Measurements from ENCODE around the gene ERMN.

Gene ERMN

DNA sequence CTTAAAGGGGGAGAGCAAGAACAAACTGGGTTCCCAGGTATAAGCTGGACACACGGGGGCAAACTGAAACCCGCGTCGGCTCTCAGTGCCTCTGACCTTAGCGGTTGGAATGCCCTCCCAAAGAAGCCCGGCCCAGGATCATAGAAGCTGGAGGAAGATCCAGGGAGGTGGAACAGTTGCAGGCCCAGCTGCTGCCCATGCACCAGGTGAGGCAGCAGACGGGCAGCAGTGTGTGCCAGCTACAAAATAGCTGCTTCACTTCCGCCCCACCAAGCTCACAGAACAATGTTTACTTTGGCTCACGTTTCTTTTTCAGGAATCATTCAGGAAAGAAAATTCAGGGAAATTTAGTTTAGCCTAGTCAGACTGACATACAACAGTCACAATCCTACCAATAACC is 3.9 kb upstream of the ERMN start:
- no peak for DNase-seq

DNA sequence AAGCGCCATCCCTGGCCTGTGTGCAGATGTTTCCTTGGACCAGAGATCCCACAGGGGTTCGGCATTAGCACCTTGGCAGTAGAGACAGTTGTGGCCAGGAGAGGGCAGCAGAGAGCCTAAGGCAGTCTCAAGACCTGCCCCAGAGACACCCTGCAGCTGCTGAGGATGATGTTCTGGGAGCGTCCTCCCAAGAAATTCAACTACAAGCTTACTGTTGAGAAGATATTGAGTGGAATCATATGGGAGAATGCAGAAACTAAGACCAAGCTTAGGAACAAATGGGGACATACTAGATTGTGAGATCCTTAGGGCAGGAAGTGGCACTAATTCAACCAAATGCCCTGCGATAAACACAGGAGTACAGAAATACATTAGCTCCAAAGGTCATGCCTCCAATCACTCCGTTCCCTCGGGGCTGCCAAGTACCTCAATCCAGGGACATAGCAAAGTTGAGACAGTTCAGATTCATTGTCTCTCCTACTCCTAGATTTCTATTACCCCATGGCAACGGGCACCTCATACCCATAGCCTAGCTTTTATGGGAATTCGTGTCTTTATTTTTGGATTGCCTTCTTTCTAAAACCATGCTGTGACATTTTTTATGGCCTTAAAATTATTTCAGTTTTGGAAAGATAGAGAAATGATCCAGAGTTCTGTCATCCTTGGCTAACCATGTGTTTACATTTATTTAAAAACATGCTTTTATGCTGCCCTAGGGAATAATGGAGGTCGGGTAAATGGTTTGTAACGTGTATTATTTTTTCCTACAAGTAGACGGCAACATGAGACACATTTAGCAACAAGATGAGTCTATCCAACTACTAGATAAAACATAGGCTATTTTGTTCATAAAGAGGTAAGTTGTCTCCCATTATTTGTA is 2.2 kb upstream of the ERMN start:
- peak; percentile 64 for DNase-seq

DNA sequence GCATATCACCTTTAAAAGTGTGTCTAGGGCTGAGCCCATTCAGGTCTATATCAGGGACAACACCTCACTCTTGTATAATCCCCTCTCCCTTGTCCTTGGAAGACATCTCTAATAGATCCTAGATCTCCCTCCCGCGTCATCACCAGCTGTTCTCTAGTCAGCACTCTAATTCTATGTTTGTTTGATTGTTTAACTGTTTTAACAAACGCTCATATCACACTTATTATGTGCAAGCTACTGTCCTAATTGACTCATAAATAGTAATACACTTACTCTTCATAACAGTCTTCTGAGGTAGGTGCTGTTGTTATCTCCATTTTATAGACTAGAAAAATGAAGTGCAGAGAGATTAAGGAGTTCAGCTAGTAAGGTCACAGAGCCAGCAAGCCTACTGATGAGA is 1.6 kb upstream of the ERMN start:
- DNase-seq = no peak

DNA sequence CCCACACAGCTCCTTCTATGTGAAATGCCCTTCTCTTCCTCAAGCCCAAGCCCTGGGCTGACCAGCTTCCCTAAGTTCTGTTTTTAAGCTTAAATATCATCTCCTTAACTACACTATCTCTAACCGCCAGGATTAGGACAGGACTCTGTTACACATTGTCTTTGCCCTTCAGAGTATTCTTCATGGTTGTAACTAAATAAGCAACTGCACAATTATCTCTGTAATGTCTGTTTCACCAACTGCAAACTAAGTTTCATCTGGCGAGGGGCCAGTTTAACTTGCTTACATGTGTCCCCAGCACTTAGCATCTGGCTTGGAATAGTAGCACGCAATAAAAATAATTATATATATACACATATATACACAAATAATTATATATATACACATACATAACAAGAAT is 1.1 kb upstream of the ERMN start:
- no peak for DNase-seq

DNA sequence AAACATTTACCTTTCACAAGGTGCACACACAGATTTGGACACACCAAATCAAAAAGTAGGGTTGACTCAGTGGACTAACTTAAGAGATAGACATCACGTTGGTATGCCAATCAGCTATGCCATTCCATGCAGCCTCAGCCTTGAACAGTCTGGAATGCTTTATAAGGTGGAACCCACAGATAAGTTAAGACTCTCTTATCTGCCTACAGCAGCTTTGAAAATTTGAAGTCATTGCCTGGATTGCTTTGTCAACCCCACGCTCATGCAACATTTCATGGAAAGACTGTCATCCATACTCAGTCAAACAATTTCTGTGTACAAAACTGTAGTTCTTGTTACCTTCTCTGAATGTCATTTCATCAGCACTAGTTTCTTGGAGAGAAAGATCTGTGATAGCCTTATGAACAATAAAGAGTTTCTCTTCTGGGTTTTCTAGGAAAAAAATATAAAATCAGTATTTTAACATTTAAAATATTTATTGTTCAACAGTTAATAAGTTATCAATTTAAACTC is 1.2 kb downstream of the ERMN start:
- no peak for DNase-seq

DNA sequence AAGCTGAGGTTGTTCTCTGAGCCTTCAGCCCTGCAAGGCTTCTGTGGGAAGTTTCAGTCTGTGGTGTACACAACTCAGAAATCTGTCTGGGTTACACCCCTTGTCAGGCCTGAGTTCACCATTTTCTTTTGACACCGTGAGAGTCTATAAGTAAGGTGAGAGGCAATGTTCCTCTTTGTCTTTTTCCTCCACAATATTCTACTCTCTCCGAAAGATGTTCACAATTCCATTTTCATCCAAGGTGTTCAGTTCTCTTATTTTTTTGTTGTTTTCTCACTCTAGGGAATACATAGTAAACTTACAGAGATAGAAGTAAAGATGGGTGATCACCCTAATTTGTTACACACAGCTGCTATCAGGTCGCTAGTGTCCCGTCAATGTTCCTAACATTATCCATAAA is 3.2 kb downstream of the ERMN start:
- DNase-seq = no peak

DNA sequence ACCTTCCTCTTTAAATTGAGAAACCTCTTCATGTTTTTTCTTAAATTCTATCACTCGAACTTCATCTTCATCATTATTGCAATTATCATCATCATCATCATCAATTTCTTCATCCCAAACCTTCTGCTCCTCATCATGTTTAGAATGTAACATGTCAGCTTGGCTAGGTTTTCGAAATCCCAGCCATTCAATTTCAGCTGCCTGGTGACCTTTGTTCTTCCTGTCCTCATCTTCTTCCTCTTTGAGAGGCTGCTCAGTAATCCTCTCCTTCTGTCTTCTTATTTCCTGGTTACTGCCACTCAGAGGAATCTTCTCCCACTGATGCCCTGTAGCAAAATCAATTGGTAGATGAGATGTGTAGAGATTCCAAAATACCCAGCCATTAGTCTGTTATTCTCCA is 4.2 kb downstream of the ERMN start:
- DNase-seq = no peak

DNA sequence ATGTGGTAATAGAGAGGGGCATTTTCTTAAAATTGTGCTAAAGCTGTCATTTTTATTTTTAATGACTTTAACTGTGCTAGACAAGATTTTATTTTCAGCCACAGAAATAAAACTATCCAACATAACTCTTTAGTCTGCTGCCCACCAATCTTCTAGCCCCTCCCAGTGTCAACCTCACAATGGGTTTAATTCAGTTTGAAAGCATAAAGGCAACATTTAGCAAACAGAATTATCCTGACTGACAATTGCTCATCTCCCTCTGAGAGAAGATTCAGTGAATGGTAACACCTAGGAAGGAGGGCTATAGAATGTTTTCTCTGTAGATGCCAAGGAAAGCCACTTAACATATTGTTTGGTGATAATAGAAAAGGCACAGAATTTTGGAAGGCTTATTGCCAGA is 5.2 kb downstream of the ERMN start:
- DNase-seq = no peak

DNA sequence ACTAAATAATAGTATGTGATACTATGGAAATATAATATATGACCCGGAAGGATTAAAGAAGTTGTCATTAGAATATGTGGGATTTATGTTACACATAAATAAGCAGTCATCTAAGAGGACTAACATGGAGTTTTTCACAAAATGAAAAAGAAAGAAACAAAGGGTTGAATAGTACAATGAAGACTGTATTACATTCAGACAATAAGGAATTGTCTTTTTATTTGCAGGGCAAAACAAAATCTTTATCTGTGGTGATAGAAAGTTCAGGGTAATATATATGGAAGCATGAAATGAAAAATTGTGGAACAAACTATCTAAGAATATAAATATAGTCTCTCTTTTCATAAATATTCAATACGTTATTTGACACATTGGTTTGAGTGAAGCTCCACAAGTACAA is 5.8 kb downstream of the ERMN start:
- DNase-seq = no peak

DNA sequence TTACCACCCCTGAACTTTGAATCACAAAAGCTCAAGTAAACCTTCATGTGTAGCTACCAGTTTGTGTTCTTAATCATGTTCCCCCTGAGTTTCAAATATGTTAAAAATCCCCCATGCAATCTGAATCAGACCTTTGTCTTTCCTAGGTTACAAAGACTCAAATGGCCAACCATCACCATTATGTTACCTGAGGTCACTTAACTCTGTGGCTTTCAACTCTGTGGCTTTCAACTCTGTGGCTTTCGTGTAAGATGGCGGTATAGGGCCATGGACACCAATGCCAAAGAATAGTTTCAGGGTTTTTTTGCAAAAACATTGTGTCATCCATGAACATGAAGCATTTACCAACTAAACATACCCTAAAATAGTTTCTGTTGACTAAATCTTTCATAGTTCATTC is 6.7 kb downstream of the ERMN start:
- no peak for DNase-seq

DNA sequence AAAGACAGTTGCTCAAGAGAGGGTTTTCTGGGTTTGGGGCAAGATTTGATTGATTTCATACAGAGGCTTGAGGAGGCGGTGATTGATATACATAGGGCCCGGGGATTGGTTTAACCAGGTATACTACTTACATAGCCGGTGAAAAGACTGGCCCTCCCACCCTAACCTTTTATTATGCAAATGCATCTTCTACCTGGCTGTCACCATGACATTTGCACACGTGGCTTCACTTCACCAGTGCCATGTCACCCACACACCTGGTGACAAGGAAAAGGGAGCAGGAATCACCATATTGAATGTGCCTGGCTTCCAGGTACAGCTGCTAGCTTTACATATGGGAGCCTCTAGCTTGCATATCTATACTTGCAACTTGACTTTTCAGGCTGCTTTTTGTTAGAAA is 9.7 kb downstream of the ERMN start:
- no peak for DNase-seq

DNA sequence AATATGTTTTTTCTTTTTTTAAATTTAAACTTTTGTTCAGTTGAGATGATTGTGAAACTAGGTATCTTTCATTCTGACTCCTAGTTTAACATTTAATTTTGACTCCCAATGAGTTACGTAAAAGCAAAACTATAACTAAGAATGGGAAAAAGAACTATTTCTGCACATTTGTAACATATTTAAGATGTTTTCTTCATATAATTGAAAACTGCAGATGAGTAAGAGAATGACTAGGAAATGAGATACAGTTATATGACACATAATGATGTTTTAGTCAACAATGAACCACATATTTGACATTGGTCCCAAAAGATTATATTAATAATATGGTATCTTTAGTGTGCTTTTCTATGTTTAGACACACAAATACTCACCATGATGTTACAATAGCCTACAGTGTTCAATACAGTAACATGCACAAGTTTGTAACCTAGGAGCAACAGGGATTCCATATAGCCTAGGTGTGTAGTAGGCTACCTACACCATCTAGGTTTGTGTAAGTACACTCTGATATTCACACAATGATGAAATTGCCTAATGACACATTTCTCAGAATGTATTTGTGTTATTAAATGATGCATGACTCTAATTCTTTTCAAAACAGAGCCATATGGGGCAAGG is 12.6 kb downstream of the ERMN start:
- no peak for DNase-seq

DNA sequence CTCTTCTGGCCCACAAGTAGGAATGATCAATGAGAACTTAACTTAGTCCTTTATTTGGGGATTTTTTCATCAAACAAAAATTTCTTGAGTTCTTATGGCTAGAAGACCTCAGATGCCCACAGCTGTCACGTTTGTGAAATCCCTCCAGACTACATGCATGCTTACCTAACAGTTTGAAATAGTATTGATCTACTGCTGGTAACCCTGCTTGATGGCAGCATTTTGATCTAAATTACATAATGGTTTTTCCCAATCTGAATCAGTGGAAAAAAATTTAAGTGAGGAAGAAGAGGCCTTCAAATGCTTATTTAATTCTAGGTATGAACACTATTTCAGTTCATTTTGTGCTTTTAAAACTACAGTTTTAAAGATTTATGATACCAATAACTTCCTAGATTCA is 13.9 kb downstream of the ERMN start:
- no peak for DNase-seq

DNA sequence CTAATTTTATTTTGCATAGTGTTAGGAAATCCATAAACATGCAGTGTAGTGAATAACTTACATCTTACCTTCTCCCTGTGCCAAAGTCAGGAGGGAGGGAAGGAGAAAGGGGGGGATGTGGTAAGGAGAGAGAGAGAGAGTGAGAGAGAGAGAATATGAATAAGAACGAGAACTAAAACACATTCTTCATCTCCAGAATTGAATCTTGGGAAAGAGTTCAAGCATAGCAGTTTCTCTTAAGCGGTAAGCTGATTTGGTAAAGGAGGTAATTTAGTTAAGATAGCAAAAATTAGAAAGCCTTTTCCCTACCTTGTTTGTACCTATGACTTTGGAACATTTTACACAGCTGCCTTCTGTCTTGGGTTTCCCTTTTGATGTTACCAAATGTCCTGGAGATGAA is 15.7 kb downstream of the ERMN start:
- DNase-seq = no peak

DNA sequence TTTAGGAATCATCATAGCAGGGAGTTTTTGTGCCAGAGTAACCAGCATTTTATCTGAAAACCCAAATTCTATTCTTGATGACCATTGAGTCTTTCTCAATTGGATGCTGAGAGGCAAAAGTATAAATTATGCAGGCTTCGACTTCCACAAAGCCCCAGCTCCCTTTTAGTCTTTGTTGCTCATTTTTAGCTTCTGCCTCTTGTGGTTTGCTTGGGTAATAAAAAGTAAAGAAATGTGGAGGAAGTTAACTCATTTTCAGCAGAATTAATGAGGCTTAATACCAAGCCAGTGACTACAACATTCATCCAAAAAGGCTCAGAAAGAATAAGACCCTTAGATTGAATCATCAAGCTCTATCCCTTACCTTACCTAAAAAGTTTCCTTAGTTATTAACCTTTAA is 18.6 kb downstream of the ERMN start:
- no peak for DNase-seq

DNA sequence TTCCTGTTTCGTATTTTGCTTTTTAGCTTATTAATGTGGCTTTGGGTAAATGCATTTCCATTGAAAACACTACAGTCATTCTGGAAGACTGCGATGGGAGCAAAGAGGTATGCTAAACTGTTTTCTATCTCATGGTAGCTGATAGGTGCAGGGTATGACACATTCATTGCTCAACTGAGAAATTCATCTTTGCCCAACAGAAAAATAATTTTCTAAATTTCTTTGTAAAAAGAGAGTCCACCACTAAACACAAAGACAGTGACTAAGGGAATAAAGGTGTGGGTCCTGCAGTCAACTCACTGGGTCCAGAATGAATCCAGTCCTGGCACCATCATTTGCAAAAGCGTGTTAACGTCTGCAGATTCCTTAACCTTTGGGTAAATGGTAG is 19.9 kb downstream of the ERMN start:
- DNase-seq = no peak

DNA sequence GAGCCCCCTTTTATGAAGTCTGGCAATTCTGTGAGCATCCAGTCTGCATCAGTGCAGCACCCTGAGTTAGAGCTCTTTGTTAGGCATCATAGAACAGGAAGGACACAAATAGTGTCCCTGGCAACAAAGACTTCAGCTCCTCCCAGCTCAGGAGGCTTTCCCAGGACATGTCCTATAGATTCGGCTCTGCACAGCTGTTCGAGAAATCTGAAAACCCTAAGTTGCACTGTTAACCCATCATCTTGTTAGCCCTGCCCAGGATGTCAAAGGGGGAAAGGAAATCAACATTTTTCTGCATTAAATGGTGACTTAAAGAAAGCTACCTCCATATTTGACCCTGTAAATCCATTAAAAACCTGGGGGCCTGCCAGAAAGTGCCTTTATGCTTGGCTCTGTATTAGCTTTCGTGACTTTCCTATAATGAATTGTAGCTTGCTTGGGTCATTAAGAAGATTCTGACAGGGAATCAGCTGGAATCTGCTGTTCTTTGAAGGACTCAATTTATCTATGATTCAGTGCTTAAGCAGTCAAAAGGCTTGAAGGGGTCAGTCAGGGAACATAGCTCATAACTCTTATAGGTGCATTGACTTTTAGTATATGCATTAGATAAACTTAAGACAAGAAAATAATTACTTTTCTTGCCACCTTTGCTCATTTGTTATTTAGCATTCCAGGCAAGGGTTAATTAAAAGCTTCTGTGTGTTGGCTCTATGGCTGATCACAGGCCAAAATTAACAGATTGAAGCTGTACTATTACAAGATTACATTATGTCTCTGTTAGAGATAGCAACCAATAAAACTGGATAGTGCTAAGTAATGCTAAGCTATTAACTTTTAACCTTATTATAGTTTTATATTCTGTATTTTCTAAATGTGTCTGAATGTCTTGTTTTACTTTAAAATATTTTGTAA is 20.6 kb downstream of the ERMN start:
- DNase-seq = no peak

DNA sequence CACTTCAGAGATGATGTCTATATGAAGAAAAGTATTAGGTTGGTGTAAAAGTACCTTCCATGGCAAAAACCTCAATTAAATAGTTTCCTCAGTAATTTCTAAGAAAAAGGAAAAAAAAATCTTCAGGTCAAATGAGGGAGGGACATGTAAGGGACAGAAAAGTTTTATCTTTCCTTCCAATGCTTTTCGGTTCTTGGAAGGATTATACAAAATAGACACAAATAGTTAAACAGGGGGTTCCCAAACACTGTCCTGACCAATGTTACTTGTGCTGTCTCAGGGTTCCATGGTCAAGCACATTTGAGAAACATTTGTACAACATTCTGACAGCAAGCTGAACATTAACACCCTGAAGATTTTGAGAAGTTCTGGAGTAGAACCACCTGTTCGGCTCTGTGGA is 22.0 kb downstream of the ERMN start:
- DNase-seq = no peak

DNA sequence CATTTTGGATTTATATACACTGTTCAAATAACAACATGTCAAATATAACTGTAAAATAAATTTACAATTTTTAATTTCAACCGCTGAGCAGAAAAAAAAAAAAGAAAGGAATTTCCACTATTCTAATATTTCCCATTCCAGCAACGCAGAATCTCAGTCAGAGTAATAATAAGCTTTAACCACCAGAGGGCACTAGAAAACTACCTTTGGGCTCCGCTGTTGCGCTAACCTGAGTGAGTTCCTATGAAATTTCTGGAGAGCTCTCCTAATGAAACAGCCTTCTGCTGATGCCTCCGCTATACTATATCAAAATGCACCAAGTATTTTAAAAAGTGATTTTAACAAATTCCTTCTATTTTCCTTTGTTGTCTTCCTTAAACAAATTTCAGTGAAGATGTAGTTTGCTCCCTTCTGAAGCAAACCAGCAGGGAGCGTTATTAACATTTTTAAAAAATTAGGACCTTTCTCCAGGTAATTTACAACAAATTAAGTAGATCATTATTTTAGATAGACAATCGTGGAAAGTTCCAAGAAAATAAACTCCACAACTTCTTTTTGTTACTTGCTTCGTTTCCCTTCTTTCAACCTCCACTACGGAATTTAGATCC is 23.0 kb downstream of the ERMN start:
- DNase-seq = peak; percentile 49

DNA sequence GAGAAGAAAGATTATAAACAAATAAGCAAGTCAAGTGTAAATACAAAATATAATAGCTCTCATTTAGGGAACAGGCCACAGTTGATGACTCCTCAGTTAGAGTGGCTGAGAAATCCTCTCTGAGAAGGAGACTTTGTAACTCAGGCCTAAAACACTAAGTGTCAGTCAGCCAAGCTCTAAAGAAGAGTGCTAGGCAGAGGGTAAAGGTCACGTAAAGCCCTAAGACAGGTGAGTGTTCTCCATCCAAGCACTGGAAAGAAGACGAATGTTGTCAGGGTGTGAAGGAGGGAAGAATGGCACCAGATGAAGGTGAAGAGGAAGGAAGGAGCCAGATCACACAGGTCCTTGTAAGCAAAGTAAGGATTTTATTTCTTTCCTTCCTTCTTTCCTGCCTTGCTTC is 24.3 kb downstream of the ERMN start:
- DNase-seq = no peak

DNA sequence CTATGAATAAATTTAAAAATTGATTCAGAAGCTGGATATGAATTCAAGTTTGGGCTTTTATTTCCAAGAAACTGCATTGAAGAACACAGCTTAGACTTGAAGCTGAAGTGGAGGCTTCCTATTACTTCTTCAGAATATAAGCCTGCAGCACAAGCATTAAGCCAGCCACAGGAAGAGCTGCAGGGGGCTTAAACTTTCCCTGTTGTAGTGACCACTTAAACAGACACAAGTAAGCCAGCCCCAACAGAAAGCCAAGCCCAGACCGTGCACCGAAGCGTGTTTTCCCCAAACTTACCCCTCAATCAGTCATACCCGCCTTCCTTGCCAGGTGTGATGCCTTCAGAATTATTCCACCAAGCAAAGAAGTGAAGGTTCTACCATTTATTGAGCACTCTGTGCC is 28.7 kb downstream of the ERMN start:
- no peak for DNase-seq

DNA sequence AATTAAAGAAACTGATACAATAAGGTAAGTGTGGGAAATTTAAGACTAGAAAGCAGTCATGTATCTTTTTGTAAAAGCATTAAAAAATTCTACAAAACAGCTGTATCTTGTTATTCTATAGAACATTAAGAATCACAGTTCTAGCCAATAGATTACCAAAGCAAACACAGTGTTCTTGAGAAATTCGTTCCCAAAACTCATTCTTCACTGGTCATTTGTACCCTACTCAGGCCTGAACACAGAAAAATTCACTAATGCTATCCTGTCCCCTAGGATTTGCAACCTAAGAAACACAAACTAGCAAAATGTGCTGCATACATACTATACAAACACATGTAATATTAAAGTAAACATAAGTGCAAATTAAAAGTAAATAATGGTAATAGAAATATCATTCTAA is 29.1 kb downstream of the ERMN start:
- DNase-seq = no peak

DNA sequence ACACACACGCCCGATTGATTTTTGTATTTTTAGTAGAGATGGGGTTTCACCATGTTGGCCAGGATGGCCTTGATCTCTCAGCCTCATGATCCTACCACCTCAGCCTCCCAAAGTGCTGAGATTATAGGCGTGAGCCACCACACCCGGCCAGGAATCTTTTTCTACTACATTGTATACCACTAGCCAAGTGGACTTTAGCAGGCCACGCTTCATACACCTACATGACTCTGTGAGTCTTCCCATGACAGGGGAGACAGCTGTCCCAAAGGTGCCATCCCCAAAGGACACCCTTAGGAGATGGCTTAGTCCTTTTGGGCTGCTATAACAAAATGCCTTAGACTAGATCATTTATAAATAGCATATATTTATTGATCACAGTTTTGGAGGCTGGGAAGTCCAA is 32.8 kb downstream of the ERMN start:
- no peak for DNase-seq
